ENCODE data around the gene SLC39A11. TPM values are rescaled to one million over a fixed set of nuclear protein-coding genes. Genes with fewer than 3 reads are reported as not detected.

SLC39A11 gene
- total and polyA plus RNA-seq, 2 of the 13 experiments (the other 11 are each of a cell fraction or from before 2014, with no cell fraction given): 17.2 to 31.5 TPM

DNA sequence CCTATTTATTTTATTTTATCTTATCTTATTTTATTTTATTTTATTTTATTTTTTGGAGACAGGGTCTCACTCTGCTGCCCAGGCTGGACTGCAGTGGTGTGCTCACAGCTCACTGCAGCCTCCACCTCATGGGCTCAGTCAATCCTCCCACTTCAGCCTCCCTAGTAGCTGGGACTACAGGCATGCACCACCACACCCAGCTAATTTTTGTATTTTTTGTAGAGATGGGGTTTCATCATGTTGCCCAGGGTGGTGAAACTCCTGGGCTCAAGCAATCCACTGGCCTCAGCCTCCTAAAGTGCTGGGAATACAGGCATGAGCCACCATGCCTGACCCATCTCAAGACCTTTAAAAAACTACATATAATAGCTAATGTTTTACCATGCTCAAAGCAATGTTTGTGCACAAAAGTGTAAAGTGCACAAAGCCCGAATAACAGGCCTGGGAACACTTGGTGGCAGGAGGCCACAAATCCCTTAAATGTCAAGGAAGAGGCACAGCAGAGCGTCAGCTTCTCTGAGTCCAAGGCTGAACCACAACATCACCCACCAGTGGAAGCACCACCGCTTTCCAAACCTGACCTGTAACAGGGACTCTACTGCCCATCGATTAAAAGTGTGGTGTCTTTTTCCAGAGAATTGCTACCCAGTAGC lies 30.6 kb upstream of the SLC39A11 start (continued):
- TF ChIP-seq PAXIP1 (CRISPR knock-in tag; conservative IDR thresholded peaks at IDR 0.05) (peak; percentile 86), TBX2 (CRISPR knock-in tag; IDR thresholded peaks at IDR 0.05; ENCODE audit: borderline replicate concordance) (0 out of 2 replicates have a peak, but pooled peaks have one; percentile 12), ZNF430 (CRISPR knock-in tag; IDR thresholded peaks at IDR 0.05) (0 out of 2 replicates have a peak, but pooled peaks have one; percentile 46), ZNF414 (CRISPR knock-in tag; IDR thresholded peaks at IDR 0.05) (0 out of 2 replicates have a peak, but pooled peaks have one; percentile 46), GATAD2A (CRISPR knock-in tag; IDR thresholded peaks at IDR 0.05) (peak; percentile 65; the same call in 1 of the 2 replicates), HOXA3 (CRISPR knock-in tag; IDR thresholded peaks at IDR 0.05) (0 out of 2 replicates have a peak, but pooled peaks have one; percentile 53), MED1 (CRISPR knock-in tag; IDR thresholded peaks at IDR 0.05) (peak; percentile 57; the same call in 1 of the 2 replicates), CREB1 (IDR thresholded peaks at IDR 0.05) (no peak), CREB1 (CRISPR knock-in tag; IDR thresholded peaks at IDR 0.05) (no peak), MTF2 (CRISPR knock-in tag; IDR thresholded peaks at IDR 0.05; ENCODE audit: borderline replicate concordance) (peak; percentile 27; the same call in 1 of the 2 replicates), ZNF567 (CRISPR knock-in tag; IDR thresholded peaks at IDR 0.05; ENCODE audit: borderline replicate concordance) (0 out of 2 replicates have a peak, but pooled peaks have one; percentile 70), JUND (CRISPR knock-in tag; IDR thresholded peaks at IDR 0.05) (no peak), ZNF556 (CRISPR knock-in tag; IDR thresholded peaks at IDR 0.05; ENCODE audit: borderline replicate concordance) (no peak), PITX1 (CRISPR knock-in tag; IDR thresholded peaks at IDR 0.05) (0 out of 2 replicates have a peak, but pooled peaks have one; percentile 42), KDM6A (CRISPR knock-in tag; IDR thresholded peaks at IDR 0.05; ENCODE audit: low read depth) (peak; percentile 78), ZNF431 (CRISPR knock-in tag; IDR thresholded peaks at IDR 0.05; ENCODE audit: borderline replicate concordance, low read depth) (peak; percentile 89; the same call in 1 of the 2 replicates), NCOA2 (CRISPR knock-in tag; IDR thresholded peaks at IDR 0.05) (no peak; the same call in 1 of the 2 replicates), ETV5 (CRISPR knock-in tag; IDR thresholded peaks at IDR 0.05; ENCODE audit: borderline replicate concordance) (no peak)
- TF ChIP-seq, protein P1, sequence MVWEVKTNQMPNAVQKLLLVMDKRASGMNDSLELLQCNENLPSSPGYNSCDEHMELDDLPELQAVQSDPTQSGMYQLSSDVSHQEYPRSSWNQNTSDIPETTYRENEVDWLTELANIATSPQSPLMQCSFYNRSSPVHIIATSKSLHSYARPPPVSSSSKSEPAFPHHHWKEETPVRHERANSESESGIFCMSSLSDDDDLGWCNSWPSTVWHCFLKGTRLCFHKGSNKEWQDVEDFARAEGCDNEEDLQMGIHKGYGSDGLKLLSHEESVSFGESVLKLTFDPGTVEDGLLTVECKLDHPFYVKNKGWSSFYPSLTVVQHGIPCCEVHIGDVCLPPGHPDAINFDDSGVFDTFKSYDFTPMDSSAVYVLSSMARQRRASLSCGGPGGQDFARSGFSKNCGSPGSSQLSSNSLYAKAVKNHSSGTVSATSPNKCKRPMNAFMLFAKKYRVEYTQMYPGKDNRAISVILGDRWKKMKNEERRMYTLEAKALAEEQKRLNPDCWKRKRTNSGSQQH (CRISPR knock-in tag; IDR thresholded peaks at IDR 0.05; ENCODE audit: low read depth): no peak

All from HepG2 (cell line).